ENCODE measurements around the gene TMEM209.
A peak's percentile ranks its signal among the peaks of the same experiment; 100 is the strongest.
"Not testable (repeated sequence)": the region's sequence is repeated elsewhere in the genome, so short reads cannot be mapped to it uniquely, and the experiment has no call there.

Gene TMEM209

GRCh38 chr7:130205084-130205947 lies at the start of gene TMEM209:
Gene TMEM209, minus strand, starts transcription at chr7:130205406. Its CDS starts 31 bp downstream, at chr7:130205375.
- DNase-seq (ENCODE audit: low spot score) = peak; percentile 97

GRCh38 chr7:130254555-130254954 lies 49.3 kb upstream of the TMEM209 start:
- no peak for DNase-seq (ENCODE audit: low spot score)

GRCh38 chr7:130249626-130250025 lies 44.4 kb upstream of the TMEM209 start:
- not testable (repeated sequence) for DNase-seq (ENCODE audit: low spot score)

GRCh38 chr7:130248842-130249241 lies 43.6 kb upstream of the TMEM209 start:
- not testable (repeated sequence) for DNase-seq (ENCODE audit: low spot score)

GRCh38 chr7:130246491-130246890 lies 41.3 kb upstream of the TMEM209 start:
- not testable (repeated sequence) for DNase-seq (ENCODE audit: low spot score)

- DNase-seq (ENCODE audit: low spot score) = not testable (repeated sequence)
Observed at GRCh38 chr7:130243486-130243885, 38.3 kb upstream of the TMEM209 start.

GRCh38 chr7:130242198-130243014 lies 37.2 kb upstream of the TMEM209 start:
- DNase-seq (ENCODE audit: low spot score) = peak; percentile 52

DNA sequence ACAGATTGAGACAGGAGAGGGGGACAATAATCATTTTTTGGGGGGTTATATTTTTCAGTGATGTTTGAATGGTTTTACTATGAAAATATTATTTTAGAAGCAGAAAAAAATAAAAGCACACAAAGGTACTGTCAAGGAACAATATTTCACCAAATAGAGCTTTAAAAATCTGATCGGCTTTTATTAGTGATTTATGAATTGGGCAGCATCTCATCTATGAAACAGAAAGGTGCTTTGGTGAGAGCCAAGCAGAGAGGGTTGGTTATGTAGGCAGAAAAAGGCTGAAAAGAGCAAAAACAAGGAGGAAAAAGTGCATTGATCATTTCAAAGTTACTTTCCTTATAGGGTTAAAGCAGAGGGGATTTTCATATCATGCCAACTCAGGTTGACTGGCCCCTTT lies 35.0 kb upstream of the TMEM209 start:
- no peak for DNase-seq (ENCODE audit: low spot score)

- DNase-seq (ENCODE audit: low spot score) = not testable (repeated sequence)
Observed at GRCh38 chr7:130236361-130236760, 31.2 kb upstream of the TMEM209 start.

DNA sequence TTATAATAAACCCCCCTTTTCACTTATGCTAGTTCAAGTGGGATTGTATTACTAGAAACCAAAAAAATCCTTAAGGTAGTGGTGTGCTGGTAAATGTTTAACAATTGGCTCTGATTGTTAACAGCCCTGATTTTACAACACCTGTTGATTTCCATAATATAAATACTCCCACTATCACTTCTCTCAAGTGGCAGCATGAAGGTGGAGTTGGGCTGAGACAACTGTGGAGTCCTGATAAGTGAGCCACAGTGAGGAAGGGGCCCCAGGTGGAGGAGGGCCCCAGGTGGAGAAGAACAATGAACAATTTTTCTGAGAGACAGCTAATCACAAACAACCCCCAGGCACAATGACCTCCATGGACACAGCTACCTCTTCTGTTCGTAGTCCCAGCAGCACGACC lies 28.9 kb upstream of the TMEM209 start:
- DNase-seq (ENCODE audit: low spot score) = no peak

GRCh38 chr7:130232209-130232608 lies 27.0 kb upstream of the TMEM209 start:
- DNase-seq (ENCODE audit: low spot score) = no peak

GRCh38 chr7:130231792-130232191 lies 26.6 kb upstream of the TMEM209 start:
- no peak for DNase-seq (ENCODE audit: low spot score)

GRCh38 chr7:130229981-130230380 lies 24.8 kb upstream of the TMEM209 start:
- not testable (repeated sequence) for DNase-seq (ENCODE audit: low spot score)

GRCh38 chr7:130228840-130229502 lies 23.8 kb upstream of the TMEM209 start:
- DNase-seq (ENCODE audit: low spot score) = no peak

- DNase-seq (ENCODE audit: low spot score) = peak; percentile 37
Observed at GRCh38 chr7:130227883-130228575, 22.8 kb upstream of the TMEM209 start.

DNA sequence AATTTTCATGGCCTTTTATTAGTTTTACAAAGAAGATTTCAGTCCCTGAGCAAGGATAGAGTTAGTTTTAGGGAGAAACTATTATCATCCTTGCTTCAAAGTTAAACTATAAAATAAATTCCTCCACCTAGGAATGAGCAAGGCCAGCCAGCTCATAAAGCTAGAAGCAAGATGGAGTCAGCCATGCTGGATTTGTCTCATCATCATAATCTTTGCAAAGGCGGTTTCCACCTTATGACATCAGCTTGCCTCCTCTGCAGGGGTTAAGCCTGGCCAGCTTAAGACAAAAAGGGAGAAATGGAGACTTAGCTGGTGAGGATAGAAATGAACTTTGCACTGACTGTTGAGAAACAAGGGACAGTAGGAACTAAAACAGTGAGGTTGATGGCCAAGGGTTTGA lies 21.1 kb upstream of the TMEM209 start:
- no peak for DNase-seq (ENCODE audit: low spot score)

DNA sequence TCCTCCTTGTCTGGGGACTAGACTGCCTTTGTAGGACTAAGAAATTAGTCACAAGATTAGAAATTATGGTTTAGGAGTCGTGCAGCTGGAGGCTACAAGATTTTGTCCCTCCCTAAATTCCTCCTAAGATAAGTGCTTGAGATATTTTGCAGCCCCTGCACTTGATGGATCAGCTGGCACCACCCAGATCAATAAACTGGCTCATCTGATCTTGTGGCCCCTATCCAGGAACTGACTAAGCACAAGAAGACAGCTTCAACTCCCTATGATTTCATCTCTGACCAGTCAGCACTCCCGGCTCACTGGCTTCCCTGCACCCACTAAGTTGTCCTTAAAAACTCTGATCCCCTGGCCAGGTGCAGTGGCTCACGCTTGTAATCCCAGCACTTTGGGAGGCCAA lies 19.7 kb upstream of the TMEM209 start:
- not testable (repeated sequence) for DNase-seq (ENCODE audit: low spot score)

DNA sequence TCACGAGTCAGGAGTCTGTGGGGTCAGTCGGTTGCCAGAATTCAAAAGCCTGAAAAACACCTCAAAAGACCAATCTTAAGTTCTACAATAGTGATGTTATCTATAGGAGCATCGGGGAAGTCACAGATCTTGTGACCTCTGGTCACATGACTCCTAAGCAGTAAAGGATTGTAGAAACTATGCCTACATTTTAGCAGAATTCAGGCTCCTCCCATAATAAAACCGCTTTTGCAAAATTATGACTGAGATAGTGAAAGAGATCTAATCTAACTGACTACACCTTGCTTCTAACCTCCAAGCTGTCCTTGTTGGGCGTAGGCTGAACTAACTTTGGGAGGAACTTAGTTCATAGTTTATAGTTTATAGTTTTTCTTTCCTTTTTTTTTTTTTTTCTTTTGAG lies 19.0 kb upstream of the TMEM209 start:
- no peak for DNase-seq (ENCODE audit: low spot score)

DNA sequence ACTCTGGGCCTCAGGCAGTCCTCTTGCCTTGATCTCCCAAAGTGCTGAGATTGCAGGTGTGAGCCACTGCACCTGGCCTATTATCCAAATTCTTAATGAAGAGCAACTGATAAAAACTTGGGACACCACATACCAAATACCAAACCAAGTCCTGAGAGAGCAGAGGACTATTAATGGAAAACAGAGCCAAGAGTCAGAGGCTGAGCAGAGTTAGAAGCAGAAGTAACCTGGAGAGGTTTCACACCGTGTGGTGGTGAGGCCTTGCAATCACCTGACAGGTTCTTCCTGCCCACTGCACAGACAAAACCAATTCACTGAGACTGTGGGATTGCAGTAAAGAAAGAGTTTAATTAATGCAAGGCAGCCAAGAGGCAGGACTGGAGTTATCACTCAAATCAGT lies 18.4 kb upstream of the TMEM209 start:
- no peak for DNase-seq (ENCODE audit: low spot score)

GRCh38 chr7:130221746-130222145 lies 16.5 kb upstream of the TMEM209 start:
- DNase-seq (ENCODE audit: low spot score) = no peak

- no peak for DNase-seq (ENCODE audit: low spot score)
Observed at GRCh38 chr7:130219871-130220270, 14.7 kb upstream of the TMEM209 start.

Measured in SW480 (cell line).